DOHH2 (cell line): ENCODE data around the gene FHOD3.

Source experiments
- H3F3A ChIP-seq: fragments of 200-600 bp; sonication (generic), shearing (Covaris generic); 2 replicates; pipeline ENCODE4 v1.6.0; 2016; ENCODE audit warnings: antibody characterized with exemption, mild to moderate bottlenecking; ENCODE audit not compliant: control insufficient read depth, insufficient read depth
- H3K27ac ChIP-seq: fragments of 200-600 bp; sonication (generic); 2 replicates; pipeline ENCODE4 v1.5.1; 2014; ENCODE audit warnings: low read depth, mild to moderate bottlenecking, low read length, moderate library complexity
- H3K27me3 ChIP-seq: fragments of 200-600 bp; sonication (generic); 2 replicates; pipeline ENCODE4 v1.6.1; 2014; ENCODE audit warnings: mild to moderate bottlenecking, low read length, mixed read lengths; ENCODE audit not compliant: control insufficient read depth
- H3K36me3 ChIP-seq: fragments of 200-600 bp; sonication (generic); 2 replicates; pipeline ENCODE4 v1.6.1; 2014; ENCODE audit warnings: mild to moderate bottlenecking, low read length, moderate library complexity, mixed read lengths; ENCODE audit not compliant: control insufficient read depth
- H3K4me1 ChIP-seq: fragments of 200-600 bp; sonication (generic); 2 replicates; pipeline ENCODE4 v1.6.1; 2014; ENCODE audit warnings: mild to moderate bottlenecking, low read length, mixed read lengths; ENCODE audit not compliant: control insufficient read depth
- H3K4me2 ChIP-seq: fragments of 200-600 bp; sonication (generic); 2 replicates; pipeline ENCODE4 v1.6.0; 2014; ENCODE audit warnings: mild to moderate bottlenecking, low read length, moderate library complexity
- H3K4me3 ChIP-seq: fragments of 200-600 bp; sonication (generic); 2 replicates; pipeline ENCODE4 v1.5.1; 2014; ENCODE audit warnings: mild to moderate bottlenecking, low read length, mixed read lengths
- H3K79me2 ChIP-seq: fragments of 200-600 bp; sonication (generic); 2 replicates; pipeline ENCODE4 v1.6.1; 2014; ENCODE audit warnings: mild to moderate bottlenecking, low read length, mixed read lengths; ENCODE audit not compliant: control insufficient read depth
- H3K9me2 ChIP-seq: fragments of 200-600 bp; sonication (generic); replicated peaks from 2 replicates; pipeline ENCODE4 v1.6.1; 2014; ENCODE audit warnings: mild to moderate bottlenecking, low read length, mixed read lengths; ENCODE audit not compliant: control insufficient read depth
- H3K9me3 ChIP-seq: fragments of 200-600 bp; sonication (generic); 2 replicates; pipeline ENCODE4 v1.6.1; 2014; ENCODE audit warnings: antibody characterized with exemption, low read length, mixed read lengths; ENCODE audit not compliant: control insufficient read depth, insufficient read depth
- H4K20me1 ChIP-seq: fragments of 200-600 bp; sonication (generic); 2 replicates; pipeline ENCODE4 v1.6.0; 2014; ENCODE audit warnings: low read depth, mild to moderate bottlenecking, antibody characterized with exemption, low read length, moderate library complexity; ENCODE audit not compliant: control insufficient read depth, insufficient read depth
- CTCF ChIP-seq: fragments of 200-600 bp; sonication (generic); IDR thresholded peaks from one replicate; pipeline ENCODE4 v1.5.1; 2014; ENCODE audit warnings: antibody characterized with exemption, mild to moderate bottlenecking, low read depth, low read length; ENCODE audit not compliant: poor library complexity, severe bottlenecking
- EZH2phosphoT487 ChIP-seq: fragments of 200-600 bp; sonication (generic); IDR thresholded peaks from 2 replicates; pipeline ENCODE4 v1.6.1; 2017; ENCODE audit warnings: borderline replicate concordance, mild to moderate bottlenecking, antibody characterized with exemption, low read length, moderate library complexity, mixed read lengths

The FHOD3 gene

DNA sequence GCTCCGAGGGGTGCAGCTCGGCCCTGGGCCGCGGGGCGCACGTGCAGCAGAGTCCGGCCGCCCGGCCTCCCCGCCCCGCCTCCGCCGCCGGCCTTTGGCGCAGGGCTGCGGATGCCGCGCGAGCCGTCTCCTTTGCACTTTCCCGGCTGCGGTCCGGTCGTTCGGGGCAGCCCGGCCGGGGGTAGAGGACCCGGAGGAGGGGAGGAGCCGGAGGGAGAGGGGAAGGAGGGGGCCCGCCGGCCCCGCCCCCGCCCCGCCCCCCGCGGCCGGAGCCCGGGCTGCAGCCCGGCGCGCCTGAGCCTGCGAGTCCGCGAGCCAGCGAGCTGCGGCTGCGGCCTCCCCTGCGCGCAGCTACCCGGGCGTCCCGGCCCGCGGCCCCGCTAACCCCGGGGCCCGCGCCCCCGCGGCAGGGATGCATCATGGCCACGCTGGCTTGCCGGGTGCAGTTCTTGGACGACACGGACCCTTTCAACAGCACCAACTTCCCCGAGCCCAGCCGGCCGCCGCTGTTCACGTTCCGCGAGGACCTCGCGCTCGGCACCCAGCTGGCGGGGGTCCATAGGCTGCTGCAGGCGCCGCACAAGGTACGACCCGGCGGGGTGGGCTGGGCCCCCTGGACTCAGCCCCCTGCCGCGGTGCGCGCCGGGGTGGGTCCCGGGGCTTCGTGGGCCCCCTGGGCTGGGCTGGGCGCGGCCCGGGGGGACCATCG is at the start of gene FHOD3:
TSS of gene FHOD3 (plus strand) at position 297 of the 709 bp plus-strand sequence. CDS start at position 420, 123 bp downstream.
- Histone ChIP-seq H3K79me2 (no peaks in the 10 kb centered on the region), H3K9me2 (no peaks in the 10 kb centered on the region), H3K27me3 (peaks cover 46% of the 10 kb centered on the region), H3K4me2 (peak within 1 kb of the TSS; percentile 47), H4K20me1 (no peaks in the 10 kb centered on the region), H3K4me1 (no peaks in the 10 kb centered on the region; the same call in none of the 2 replicates), H3K36me3 (no peaks in the 10 kb centered on the region), H3K9me3 (no peaks in the 10 kb centered on the region), H3K27ac (no peak within 1 kb of the TSS), H3F3A (no peaks in the 10 kb centered on the region), H3K4me3 (peak within 1 kb of the TSS; percentile 28)
- TF ChIP-seq EZH2phosphoT487, result peak; percentile 61; the same call in 1 of the 2 replicates
- no peak for TF ChIP-seq CTCF

GRCh38 chr18:36249392-36249791 is 48.1 kb upstream of the FHOD3 start:
- H3F3A ChIP-seq, result no peaks in the 10 kb centered on the region
- H3K79me2 ChIP-seq, result no peaks in the 10 kb centered on the region
- H3K27me3 ChIP-seq, result peaks cover 3% of the 10 kb centered on the region; the same call in 1 of the 2 replicates
- no peak overlapping the region for H3K4me2 ChIP-seq
- H3K36me3 ChIP-seq, result no peaks in the 10 kb centered on the region
- H3K4me1 ChIP-seq, result peaks cover 5% of the 10 kb centered on the region
- no peak for TF ChIP-seq CTCF
- no peak for TF ChIP-seq EZH2phosphoT487
- H3K9me2 ChIP-seq, result no peaks in the 10 kb centered on the region
- H3K4me3 ChIP-seq, result no peak overlapping the region
- no peaks in the 10 kb centered on the region for H4K20me1 ChIP-seq
- H3K9me3 ChIP-seq, result peaks cover 4% of the 10 kb centered on the region; the same call in 1 of the 2 replicates
- no peak overlapping the region for H3K27ac ChIP-seq

DNA sequence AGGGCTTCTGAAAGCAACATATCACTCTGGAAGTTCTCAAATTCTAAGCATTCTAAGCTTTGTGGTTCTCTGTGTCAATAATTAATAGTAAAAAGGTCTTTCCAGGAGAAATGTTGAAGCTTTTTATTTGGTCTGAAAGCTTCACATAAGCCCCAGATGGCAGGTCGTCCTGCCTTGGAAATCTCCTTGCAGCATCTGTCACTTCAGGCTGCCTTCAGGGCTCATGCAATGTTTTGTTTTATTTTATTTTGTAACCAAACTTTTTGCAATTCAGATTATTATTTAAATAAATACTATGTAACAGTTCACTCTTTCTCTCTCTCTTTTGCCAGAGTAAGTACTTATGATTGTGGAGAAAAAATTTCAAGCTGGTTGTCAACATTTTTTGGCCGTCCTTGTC is 46.7 kb upstream of the FHOD3 start:
- H3K36me3 ChIP-seq, result no peaks in the 10 kb centered on the region
- peaks cover 4% of the 10 kb centered on the region; the same call in 1 of the 2 replicates for H3K9me3 ChIP-seq
- no peaks in the 10 kb centered on the region for H4K20me1 ChIP-seq
- no peak overlapping the region for H3K4me2 ChIP-seq
- no peaks in the 10 kb centered on the region for H3K79me2 ChIP-seq
- H3K27ac ChIP-seq, result no peak overlapping the region
- TF ChIP-seq EZH2phosphoT487, result no peak
- no peak for TF ChIP-seq CTCF
- H3K4me3 ChIP-seq, result no peak overlapping the region
- H3K4me1 ChIP-seq, result peaks cover 5% of the 10 kb centered on the region
- no peaks in the 10 kb centered on the region for H3K9me2 ChIP-seq
- H3F3A ChIP-seq, result no peaks in the 10 kb centered on the region
- H3K27me3 ChIP-seq, result peaks cover 3% of the 10 kb centered on the region; the same call in 1 of the 2 replicates
